GM15510 (cell line): ENCODE measurements around the gene DOCK11.

Source experiments
- POLR2A ChIP-seq: IDR thresholded peaks from 3 replicates; pipeline ENCODE4 v1.6.1; 2011; ENCODE audit warnings: borderline replicate concordance; ENCODE audit not compliant: insufficient read length; ENCODE audit errors: extremely low read depth

DOCK11 gene

GRCh38 chrX:118717678-118718391, 222.2 kb downstream of the DOCK11 start:
- TF ChIP-seq POLR2A, result no peak

DNA sequence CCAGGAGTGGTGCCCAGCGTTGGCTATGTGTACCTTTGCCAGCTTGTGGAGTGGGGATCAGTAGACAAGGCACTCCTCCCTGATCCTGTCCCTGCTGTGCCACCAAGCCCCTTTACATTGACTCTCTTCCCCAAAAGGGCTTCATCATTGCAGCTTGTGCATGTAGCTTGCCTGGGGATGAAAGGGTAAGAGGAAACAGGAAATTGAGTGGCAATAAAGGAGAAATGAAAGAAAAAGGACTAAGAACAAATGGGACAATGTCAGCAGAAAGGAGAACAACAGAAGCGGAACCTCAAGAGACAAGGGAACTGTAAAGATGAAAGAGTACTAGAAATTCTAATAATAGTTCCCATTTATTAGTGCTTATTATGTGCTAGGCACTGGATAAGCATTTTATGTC, 223.1 kb downstream of the DOCK11 start:
- TF ChIP-seq POLR2A, result no peak

GRCh38 chrX:118720058-118720707, 224.6 kb downstream of the DOCK11 start:
- no peak for TF ChIP-seq POLR2A

- TF ChIP-seq POLR2A, result no peak
Measured at GRCh38 chrX:118723376-118723775, 227.8 kb downstream of the DOCK11 start.

DNA sequence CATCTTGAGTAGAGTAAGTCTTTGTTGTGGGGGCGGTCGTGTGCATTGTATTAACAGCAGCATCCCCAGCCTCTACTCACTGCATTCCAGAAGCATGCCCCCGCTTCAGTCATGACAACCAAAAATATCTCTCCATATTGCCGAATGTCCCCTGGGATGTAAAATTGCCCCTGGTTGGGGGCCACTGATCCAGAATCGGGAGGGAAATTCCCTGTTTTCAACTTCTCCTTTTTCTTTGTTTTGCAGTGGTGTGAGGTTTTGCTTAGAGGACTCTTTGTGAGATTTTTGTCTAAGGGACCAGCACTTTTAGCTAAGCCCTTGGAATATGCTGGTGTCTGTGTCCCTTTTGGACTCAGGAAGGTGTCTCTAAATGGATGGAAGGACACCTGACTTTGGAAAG, 228.8 kb downstream of the DOCK11 start:
- TF ChIP-seq POLR2A, result no peak

GRCh38 chrX:118724775-118725174, 229.2 kb downstream of the DOCK11 start:
- TF ChIP-seq POLR2A, result no peak

DNA sequence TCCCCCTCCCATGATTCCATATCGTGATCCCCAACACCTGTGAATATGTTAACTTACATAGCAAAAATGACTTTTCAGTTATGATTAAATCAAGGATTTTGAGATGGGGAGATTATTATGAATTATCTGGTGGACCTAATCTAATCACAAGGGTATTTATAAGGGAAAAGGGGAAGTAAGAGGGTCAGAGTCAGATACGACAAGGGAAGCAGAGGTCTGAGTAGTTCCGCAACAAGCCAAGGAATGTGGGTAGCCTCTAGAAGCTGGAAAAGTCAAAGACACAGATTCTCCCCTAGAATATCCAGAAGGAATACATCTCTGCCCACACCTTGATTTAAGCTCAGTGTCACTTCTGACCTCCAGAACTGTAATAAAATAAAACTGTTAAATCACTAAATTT, 230.8 kb downstream of the DOCK11 start:
- TF ChIP-seq POLR2A, result no peak

GRCh38 chrX:118726887-118727685, 231.5 kb downstream of the DOCK11 start, which contains the start of gene IL13RA1:
TSS of gene IL13RA1 (plus strand) at chrX:118727606. CDS start at chrX:118727639, 33 bp downstream.
- TF ChIP-seq POLR2A, result no peak

- no peak for TF ChIP-seq POLR2A
Measured at GRCh38 chrX:118727686-118728339, 232.2 kb downstream of the DOCK11 start.

DNA sequence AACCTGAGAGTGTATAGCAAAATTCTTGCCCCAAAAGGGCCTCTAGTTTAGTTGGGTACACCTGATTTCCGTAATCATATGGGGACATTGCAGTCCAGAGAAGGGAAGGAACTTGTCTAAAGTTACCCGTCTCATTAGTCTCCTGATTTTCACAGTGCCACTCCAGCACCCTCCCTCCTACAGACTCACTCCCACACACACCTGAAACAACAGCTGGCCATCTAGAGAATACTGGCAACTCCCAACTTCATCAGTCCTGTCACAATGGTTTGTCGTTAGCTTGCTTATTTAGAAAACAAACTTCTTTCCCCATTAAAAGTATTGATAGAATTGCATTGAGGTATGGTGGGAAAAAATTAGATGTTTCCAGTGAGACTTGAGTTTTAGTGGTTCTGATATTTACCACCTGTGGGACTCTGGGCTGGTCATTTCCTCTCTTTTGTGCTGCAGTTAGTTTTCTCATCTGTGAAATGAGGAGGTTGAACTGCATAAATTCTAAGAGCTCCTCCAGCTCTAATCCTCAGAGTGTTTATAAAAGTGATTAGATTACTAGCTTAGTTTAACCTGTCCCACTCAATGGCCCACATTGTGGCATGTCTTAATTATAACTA, 233.5 kb downstream of the DOCK11 start:
- no peak for TF ChIP-seq POLR2A

GRCh38 chrX:118730500-118731247, 235.1 kb downstream of the DOCK11 start:
- no peak for TF ChIP-seq POLR2A

GRCh38 chrX:118734909-118735308, 239.3 kb downstream of the DOCK11 start:
- no peak for TF ChIP-seq POLR2A
